HG03196 (cell line): Measurements from ENCODE around the gene HS2ST1.
"Not testable (repeated sequence)": the region's sequence is repeated elsewhere in the genome, so short reads cannot be mapped to it uniquely, and the experiment has no call there.

Source experiments
- ATAC-seq: cut with Tn5 transposase; IDR thresholded peaks from one replicate; pipeline ENCODE4 v1.9.1; 2021; ENCODE audit not compliant: unreplicated experiment

The HS2ST1 gene

DNA sequence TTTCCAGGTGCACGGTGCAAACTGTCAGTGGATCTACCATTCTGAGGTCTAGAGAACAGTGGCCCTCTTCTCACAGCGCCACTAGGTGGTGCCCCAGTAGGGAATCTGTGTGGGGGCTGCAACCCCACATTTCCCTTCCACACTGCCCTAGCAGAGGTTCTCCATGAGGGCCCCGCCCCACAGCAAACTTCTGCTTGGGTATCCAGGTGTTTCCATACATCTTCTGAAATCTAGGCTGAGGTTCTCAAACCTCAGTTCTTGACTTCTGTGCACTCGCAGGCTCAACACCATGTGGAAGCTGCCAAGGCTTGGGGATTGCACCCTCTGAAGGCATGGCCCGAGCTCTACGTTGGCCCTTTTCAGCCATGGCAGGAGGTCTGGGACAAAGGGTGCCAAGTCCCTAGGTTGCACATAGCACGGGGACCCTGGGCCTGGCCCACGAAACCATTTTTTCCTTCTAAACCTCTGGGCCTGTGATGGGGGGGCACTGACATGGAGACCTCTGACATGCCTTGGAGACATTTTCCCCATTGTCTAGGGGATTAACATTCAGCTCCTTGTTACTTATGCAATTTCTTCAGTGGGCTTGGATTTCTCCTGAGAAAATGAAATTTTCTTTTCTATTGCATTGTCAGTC is 10.0 kb downstream of the HS2ST1 start:
- no peak for ATAC-seq

DNA sequence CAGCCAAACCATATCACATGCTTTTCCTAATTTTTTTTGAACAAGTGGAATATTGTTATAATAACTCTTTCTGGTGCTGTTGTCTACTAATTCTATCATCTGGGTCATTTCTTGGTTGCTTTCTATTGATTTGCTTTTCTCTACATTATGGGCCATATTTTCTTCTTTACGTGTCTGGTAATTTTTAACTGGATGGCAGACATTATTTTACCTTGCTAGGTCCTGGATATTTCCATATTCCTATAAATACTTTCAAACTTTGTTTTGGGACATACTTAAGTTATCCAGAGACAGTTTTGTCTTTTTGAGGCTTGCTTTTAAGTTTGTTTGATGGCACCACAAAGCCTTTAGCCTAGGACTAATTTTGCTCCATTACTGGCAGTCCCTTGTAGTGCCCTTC is 11.3 kb downstream of the HS2ST1 start:
- no peak for ATAC-seq

DNA sequence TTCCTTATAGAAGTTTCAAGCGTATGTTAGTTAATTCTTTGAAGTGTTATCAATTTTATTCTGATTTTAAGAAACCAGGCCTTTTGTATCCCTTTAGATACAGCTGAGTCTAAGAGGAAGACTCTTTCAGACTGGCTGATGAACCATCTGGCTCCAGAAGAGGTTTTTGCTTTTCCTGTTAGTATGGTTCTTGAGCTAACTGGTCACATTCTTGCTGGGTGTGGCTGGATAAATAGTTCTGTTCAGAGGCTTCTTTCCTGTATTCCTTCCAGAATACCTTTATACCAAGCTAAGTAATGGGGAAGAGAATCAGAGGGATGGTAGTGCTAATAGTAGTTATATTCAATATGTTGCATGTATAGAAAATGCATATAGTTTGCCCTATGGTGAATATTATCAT is 12.4 kb downstream of the HS2ST1 start:
- no peak for ATAC-seq

DNA sequence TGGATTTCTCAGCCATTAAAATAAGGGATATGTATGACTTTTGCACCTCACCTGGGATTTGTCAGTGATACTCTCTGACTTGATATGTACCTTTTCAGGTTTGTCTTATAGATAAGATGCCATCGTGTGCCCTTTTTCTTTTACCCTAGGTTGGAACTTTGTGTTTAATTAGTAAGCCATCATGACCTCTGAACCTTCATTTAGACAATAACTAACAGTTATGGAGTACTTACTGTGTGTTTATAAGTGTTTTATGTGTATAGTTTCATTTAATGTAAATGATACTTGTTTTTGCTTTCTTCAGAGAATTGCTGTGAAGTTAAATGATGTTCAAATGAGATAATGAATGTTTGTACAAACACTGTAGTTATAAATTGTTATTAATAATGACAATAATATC is 14.4 kb downstream of the HS2ST1 start:
- no peak for ATAC-seq

DNA sequence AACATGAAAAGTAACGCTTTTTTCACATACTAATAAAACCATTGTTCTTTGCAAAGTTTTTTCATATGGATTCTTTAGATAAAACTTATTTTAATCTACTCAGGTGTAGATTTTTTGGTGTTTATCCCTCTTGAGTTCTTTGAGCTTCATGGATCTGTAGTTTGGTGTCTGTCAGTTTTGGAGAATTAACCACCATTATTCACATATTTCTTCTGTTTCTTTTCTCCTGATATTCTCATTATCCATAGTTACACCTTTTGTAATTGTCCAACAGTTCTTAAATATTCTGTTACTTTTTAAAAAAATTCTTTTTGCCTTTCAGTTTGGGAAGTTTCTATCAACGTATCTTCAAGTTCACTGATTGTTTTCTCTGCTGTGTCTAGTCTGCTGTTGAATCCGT is 18.6 kb downstream of the HS2ST1 start:
- ATAC-seq: no peak

DNA sequence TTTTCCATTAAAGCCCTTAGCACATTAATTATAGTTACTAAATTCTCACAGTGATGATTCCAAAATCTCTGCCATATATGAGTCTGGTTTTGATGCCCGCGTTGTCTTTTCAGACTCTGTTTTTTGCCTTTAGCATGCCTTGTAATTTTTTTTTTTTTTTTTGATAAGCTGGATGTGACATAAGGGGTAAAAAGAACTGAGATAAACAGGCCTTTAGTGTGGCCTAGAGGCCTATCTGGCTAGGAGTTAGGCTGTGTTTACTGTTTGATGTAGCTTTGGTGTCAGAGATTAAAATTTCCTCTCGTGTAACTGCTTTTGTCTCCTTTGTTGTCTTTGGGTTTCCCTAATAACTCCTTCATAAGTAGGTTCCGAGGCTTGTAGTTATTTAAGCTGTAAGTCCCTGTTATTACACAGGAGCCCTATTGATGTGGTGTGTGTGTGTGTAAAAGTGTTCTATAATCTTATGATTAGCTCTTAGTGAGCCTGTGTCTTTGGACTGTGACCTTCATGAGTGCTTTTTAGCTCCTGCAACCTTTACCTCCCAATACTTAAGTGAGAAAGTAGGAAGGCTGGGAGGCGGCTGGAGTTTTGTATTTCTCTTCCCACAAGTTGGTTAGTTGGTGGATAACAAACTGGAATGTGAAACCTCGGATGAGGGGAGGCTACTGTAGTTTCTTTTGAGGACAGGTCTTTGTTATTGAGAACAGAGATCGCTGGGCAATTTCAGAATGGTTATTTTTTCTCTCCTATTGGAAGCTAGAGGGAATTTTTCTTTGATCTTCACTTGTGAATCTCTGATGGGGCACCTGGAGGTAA is 19.3 kb downstream of the HS2ST1 start:
- no peak for ATAC-seq

DNA sequence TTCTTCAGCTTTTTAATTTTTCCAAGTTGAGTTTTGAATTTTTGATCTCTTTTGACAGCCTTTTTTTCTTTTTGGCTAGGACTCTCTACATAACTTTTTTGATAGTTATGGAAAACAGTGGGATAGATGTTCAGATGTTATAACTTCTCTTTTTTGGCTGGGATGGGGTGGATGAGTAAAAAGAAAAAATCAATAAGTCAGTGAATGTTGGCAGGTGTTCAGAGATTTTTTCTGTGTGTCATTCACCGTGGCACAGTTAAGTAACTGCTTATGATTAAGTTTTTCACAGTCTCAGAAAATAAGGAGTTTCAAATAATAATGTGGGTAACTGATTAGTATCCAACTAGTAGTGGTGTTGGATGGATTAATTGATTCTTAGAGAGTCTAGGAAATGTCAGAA is 24.0 kb downstream of the HS2ST1 start:
- no peak for ATAC-seq

DNA sequence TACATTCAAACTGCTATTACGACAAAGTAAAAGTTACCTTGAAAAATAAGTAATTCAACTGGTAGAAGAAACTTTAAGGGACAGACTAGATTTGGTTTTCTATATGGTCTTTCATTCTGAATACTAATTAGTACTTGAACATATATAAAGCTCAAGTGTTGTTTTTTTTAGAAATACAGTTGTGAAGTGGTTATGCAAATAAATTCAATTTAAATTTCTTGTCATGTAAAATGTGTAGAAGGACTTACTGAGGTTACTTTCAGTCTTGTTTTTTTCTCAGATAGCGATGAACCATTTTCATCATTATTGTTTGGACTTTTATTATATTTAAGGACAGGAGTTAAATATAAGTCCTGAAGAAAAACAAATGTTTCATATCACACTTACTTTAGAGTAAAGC is 24.4 kb downstream of the HS2ST1 start:
- ATAC-seq: no peak

DNA sequence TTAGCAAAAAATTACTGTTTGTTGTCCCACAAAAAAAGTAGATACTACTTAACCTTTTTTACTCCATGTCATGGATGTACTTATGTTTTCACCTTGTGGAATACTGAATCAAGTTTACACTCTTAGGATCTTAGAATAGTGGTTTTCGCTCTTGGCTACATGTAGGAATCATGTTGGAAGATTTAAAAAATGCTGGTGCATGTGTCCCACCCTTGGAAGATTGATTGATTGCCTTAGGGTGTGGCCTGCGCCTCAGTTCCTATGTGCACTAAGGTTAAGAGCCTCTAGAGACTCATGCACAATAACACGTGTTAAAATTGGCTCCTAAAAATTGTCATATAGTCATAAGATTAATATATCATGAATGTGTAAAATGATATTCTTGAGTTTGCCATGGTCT is 25.0 kb downstream of the HS2ST1 start:
- no peak for ATAC-seq

DNA sequence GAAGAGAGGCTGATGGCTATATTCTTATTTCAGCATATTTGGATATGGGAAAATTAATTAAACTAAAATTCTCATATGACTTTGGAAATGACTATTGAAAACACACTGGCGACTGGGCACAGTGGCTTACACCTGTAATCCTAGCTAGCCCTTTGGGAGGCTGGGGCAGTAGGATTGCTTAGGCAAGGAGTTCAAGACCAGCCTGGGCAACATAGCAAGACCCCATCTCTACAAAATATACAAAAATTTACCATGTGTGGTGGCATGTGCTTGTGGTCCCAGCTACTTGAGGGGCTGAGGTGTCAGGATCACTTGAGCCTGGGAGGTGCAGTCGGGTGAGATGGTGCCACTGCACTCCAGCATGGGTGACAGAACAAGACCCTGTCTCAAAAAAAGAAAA is 26.2 kb downstream of the HS2ST1 start:
- no peak for ATAC-seq

DNA sequence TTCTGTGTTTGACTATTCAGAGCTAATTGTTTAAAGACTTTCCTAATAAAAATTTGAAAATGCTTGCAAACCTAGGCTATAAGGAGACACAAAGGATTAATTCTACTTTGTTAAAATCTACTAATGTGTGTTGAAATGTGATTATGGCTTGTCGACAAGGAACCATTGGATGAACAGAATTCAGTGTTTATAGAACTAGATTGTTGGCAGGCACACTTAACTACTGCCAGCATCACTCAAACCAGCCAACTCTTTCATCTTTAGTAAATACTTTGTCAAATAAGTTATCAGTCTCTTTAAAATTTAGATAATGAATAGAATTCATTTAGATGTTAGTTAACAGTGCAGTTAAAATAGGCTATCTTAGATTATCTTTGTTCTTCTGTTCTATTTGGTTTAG is 27.6 kb downstream of the HS2ST1 start:
- no peak for ATAC-seq

DNA sequence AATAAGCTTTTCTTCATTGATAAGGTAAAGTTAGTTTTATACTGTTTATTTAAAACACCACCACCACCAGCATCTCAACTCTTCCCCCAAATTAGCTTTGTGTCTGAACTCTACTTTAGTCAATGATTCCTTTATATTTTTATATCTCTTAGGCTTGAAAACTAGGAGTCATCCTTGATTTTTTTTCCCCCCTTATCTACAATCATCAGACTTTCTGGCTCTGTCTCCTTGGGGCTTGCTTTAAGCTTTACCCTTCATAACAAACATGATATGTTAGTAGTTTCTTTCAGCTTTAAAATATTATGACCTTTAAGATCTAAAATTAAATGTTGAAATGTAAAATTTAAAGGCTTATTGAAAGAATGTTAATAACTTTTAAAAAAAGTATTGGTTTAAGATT is 28.3 kb downstream of the HS2ST1 start:
- no peak for ATAC-seq

DNA sequence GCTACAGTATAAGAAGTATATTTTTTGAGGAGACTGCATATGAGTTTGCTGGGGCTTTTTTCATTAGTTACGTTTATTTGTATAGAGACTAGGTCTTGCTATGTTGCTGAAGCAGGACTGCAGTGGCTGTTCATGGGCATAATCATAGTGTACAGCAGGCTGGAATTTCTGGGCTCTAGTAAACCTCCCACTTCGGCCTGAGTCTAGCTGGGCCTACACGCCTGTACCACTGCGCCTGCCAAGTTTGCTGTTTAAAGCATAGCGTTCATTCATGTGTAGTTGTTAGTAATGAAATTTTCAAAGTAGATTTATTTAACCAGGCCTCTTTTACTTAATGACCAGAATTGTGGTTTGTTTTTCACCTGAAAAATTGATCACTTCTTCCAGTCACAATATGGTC is 33.8 kb downstream of the HS2ST1 start:
- no peak for ATAC-seq

DNA sequence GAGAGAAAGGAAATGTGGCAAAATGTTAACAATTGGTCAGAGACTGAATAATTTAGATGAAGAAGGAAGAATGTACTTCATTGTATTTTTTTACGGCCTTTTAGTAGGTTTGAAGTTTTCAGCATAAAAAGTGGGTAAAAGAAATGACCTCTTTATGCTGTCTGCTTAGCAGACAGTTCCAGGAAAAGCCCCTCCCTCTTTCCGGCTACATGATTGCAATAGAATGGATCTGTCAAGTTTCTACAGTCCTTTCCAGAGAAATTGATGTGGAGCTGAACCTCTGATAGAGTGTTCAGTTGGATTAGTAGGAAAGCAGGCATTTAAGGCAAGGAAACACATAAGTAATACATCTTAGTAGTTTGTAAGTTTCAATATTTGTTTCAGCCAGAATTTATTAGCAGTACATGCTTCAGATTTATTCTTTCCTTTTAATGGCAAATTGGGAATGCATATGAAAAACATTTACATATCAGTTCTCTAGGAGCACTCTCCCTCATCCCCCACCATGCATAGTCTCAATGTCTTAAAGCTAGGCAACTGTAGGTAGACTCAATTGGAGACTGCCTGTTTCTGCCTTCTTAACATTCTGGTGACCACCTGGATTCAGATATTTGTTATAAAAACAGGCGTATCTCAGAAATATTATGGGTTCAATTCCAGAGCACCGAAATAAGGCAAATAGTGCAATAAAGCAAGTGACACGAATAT is 36.4 kb downstream of the HS2ST1 start:
- ATAC-seq: no peak

DNA sequence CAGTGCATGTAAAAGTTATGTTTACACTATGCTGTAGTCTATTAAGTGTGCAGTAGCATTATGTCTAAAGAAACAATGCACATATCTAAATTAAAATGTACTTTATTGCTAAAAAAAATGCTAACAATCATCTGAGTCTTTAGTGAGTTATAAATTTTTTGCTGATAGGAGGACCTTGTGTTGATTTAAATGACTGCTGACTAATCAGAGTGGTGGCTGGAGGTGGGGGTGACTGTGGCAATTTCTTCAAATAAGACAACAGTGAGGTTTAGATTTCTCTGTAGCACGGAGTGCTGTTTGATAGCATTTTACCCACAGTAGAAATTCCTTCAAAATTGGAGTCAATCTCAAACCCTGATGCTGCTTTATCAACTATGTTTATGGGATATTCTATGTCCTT is 37.0 kb downstream of the HS2ST1 start:
- no peak for ATAC-seq

DNA sequence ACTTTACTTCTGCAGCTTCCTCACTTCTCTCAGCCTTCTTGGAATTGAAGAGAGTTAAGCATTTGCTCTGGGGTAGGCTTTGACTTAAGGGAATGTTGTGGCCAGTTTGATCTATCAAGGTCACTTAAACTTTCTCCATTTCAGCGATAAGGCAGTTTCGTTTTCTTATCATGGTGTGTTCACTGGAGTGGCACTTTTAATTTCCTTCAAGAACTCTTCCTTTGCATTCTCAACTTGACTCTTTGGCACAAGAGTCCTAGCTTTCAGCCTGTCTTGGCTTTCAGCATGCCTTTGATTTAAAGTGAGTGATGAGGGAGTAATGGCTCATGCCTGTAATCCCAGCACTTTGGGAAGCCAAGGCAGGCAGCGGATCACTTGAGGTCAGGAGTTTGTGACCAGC is 38.7 kb downstream of the HS2ST1 start:
- no peak for ATAC-seq

DNA sequence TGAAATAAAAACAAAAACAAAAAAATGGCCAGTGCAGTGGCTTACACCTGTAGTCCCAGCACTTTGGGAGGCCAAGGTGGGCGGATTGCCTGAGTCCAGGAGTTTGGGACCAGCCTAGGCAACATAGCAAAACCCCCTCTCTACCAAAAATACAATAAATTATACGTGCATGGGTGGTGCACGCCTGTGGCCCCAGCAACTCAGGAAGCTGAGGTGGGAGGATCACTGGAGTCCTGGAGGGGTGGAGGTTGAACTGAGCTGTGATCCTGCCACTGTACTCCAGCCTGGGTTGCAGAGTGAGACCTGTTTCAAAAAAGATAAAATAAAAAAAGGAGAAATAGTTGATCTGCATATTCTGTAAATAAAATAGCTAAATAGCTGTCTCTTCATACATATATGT is 41.2 kb downstream of the HS2ST1 start:
- ATAC-seq: no peak

DNA sequence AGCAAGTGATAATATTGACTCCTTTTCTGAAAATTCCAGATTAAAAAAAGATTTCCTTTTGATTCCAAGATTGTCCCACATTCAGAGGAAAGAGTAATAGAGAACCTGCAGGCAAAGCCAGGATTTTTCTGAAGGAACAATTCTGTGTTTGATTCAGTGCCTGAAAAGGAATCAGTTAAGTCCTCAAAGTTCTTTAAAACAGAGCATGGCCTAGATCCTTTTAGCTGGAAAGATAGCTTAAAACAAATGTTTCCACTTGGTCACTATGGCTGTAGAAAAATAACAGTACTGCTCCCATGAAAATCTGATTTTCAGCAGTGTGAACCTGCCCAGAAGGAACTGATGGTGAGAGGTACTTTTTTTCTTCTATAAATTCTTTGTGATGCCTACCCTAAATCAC is 41.8 kb downstream of the HS2ST1 start:
- no peak for ATAC-seq

DNA sequence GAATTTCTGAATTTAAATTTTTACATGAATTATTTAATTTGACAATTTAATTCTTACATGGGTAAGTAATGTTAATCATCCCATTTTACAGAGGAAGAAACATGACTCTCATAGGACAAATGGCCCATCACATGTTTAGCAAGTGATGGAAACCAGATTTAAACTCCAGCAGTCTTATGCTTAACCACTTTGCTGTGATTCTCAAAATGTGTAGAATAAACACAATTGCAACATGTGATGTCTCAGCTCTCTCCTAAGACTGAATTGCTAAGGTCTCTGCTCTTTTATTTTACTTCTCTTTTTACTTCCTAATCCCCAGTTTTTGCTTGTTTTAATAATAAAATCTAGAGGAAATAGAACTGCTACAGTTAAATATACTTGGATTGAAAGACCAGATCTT is 42.8 kb downstream of the HS2ST1 start:
- no peak for ATAC-seq

DNA sequence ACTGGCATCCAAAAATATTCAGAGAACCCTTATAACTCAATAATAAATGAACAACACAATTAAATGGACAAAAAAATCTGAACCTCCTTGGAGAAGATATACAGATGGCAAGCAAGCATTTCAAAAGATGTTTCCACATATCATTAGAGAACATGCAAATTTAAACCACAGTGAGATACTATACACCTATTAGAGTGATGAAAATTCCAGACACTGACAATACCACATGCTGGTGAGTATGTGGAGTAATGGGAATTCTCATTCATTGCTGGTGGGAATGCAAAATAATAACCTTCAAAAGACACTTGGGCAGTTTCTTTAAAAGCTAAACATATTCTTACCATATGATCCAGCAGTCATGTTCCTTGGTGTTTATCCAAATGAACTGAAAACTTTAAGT is 46.1 kb downstream of the HS2ST1 start:
- no peak for ATAC-seq

DNA sequence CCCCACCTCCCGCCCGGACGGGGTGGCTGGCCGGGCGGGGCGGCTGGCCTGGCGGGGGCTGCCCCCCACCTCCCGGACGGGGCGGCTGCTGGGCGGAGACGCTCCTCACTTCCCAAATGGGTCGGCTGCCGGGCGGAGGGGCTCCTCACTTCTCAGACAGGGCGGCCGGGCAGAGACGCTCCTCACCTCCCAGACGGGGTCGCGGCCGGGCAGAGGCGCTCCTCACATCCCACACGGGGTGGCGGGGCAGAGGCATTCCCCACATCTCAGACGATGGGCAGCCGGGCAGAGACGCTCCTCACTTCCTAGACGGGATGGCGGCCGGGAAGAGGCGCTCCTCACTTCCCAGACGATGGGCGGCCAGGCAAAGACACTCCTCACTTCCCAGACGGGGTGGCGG is 49.4 kb downstream of the HS2ST1 start:
- not testable (repeated sequence) for ATAC-seq
